Activated CD8-positive, alpha-beta memory T cell treated with anti-CD3 and anti-CD28 coated beads, Interleukin-2, amount 50 U/mL, for 24 hours (primary cell): ENCODE data around the gene STX1A.
A peak's percentile ranks its signal among the peaks of the same experiment; 100 is the strongest.
"Not testable (repeated sequence)": the region's sequence is repeated elsewhere in the genome, so short reads cannot be mapped to it uniquely, and the experiment has no call there.

ENCODE experiments used
- DNase-seq: peaks from one replicate; pipeline ENCODE4 v3.0.0-alpha.2; 2020; ENCODE audit errors: extremely low read depth

STX1A gene

DNA sequence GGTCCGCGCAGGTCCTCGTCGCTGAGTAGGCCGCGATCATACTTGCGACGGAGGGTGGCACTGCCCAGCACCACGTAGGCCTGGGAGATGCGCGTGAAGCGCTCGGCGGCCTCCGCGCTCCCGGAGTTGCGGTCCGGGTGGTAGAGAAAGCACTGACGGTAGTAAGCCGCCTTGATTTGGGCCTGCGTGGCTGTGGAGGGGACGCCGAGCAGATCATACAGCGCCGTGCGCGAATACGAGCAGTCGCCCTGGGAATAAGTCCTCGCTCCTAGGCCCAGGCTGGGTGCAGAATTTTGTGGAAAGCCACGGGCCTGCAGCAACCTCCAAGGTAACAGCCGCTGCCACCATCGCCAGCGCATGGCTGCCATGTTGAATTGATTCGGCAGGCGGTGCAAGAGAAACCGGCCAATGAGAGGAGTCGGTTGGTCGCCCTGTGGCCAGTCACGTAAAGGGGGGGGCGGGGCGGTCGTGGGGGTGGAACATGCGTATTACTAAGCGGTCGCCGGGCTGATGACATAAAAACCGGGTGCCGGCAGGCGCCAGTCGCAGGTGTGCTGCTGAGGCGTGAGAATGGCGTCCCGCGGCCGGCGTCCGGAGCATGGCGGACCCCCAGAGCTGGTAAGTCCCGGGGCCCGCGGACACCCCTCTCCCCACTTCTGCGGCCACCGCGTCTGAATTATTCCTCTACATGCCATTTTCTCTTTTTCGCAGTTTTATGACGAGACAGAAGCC, 36.2 kb downstream of the STX1A start, which contains the start of the genes BUD23 and DNAJC30:
TSS of gene BUD23 (plus strand) at position 542 of the 732 bp plus-strand sequence. CDS start at position 571, 29 bp downstream.
TSS of gene DNAJC30 (minus strand) at position 398 of the 732 bp plus-strand sequence. CDS start at position 368, 30 bp downstream.
- DNase-seq, result peak; percentile 92

DNA sequence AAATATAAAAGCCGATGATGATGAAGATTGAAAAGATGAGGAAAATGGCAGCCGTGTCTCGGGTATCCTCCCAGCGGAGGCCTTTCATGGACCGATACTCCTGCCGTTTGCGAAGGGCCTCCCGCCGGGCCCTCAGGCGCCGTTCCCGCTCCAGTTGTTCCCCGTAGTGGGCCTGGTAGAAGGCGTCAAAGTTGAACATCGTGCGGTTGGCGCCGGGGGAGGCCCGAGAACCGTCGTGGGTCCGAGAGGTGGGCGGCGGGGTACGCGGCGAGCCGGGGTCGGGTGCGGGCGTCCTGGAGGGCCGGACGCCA, 36.8 kb downstream of the STX1A start:
- no peak for DNase-seq

- no peak for DNase-seq
These were observed 38.4 kb downstream of the STX1A start for GRCh38 chr7:73681031-73681430.

DNA sequence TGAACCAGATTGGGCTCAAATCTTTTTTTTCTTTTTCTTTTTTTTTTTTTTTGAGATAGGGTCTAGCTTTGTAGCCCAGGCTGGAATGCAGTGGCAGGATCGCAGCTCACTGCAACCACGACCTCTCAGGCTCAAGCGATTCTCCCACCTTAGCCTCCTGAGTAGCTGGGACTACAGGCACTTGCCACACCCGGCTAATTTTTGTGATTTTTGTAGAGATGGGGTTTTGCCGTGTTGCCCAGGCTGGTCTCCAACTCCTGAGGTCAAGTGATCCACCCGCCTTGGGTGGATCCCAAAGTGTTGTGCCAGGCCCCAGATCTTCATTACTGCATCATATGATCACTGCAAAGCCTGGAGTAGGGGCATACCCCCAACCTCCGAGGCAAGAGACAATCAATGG, 39.0 kb downstream of the STX1A start:
- DNase-seq, result no peak

GRCh38 chr7:73679709-73680108, 39.8 kb downstream of the STX1A start:
- no peak for DNase-seq

- DNase-seq, result no peak
These were observed 40.6 kb downstream of the STX1A start for GRCh38 chr7:73678862-73679261.

DNA sequence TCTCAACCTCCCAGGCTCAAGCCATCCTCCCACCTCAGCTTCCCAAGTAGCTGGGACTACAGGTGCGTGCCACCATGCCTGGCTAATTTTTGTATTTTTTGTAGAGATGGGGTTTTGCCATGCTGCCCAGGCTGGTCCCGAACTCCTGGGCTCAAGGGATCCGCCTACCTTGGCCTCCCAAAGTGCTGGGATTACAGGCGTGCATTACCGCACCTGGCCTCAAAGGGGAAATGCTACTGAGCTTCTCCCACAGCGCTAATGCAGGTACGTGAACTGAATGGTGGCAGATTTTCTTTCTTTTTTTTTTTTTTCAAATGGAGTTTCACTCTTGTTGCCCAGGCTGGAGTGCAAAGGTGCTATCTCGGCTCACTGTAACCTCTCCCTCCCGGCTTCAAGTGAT, 43.4 kb downstream of the STX1A start:
- not testable (repeated sequence) for DNase-seq

- DNase-seq, result no peak
These were observed 44.9 kb downstream of the STX1A start for GRCh38 chr7:73674468-73675124.

DNA sequence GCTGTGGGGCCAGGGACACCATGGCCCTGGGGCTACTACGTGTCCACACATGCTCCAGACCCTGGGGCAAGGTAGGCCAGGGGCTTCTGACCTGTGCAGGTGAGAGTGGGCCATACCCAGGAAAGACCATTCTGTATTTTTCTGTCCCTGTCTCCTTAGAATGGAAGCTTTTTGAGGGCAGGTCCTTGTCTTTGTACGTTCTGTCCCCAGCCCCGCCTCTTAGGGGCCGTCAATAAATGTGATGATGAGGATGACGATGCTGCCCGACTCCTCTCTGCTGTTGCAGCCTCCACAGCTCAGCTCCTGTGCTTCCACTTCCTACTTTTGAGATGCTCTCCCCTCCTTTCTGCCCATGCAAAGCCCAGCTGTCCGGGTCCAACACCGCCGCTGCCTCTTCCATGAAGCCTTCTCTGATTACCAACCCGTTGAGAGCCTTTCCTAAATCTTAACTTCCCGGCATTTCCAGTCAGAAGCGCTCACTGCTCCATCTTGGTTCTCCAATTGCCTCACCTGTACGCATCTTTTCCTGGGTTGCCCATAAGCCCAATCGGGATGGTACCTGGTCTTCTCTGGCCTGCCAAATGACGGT, 47.5 kb downstream of the STX1A start:
- DNase-seq, result no peak

DNA sequence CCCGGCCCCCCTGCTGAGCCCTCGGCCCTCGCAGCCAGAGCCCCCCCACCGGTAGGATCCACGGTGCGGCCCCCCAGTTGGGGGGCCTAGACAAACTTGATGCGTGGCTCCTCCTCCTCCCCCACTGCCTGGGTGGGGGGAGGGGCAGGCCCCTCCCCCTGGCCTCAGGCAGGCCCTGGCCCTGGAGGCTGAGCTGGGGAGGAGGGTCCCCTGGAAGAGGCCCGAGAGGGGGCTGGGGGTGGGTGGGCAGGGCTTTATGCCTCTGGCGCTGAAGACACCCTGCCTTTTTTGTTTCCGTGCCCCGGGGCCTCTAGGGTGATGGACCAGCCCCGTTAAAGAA, 48.2 kb downstream of the STX1A start:
- no peak for DNase-seq

GRCh38 chr7:73669858-73670385, 49.5 kb downstream of the STX1A start:
- no peak for DNase-seq

DNA sequence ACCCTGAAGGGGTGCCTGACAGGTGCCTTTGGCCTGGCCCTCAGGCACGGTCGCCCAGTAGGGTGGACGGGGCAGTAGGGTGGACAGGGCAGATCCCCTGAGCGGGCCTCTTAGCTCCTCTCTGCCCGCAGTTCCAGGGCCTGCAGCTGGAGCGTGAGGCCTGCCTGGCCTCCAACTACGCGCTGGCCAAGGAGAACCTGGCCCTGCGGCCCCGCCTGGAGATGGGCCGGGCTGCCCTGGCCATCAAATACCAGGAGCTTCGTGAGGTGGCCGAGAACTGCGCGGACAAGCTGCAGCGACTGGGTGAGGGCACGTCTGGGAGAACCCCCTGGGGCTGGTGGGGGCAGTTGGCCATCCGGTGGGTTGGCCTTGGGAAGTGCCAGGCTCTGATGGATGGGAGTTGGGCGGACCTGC, 50.2 kb downstream of the STX1A start:
- no peak for DNase-seq

DNA sequence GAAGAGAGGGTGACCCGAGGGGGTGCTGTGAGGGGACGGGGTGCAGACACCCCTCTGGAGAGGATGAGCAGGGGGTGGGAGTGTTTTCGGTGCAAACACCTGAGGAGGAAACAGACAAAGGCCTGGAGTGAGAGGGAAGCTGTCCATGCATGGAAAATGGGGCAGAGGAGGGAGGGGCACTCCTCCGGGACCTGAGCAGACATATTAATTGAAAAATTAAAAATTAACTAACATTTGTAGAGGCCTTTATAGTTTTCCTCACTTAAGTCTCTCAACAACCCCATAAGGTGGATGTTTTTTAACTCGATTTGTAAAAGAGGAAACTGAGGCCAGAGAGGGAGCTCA, 50.6 kb downstream of the STX1A start:
- DNase-seq, result no peak

DNA sequence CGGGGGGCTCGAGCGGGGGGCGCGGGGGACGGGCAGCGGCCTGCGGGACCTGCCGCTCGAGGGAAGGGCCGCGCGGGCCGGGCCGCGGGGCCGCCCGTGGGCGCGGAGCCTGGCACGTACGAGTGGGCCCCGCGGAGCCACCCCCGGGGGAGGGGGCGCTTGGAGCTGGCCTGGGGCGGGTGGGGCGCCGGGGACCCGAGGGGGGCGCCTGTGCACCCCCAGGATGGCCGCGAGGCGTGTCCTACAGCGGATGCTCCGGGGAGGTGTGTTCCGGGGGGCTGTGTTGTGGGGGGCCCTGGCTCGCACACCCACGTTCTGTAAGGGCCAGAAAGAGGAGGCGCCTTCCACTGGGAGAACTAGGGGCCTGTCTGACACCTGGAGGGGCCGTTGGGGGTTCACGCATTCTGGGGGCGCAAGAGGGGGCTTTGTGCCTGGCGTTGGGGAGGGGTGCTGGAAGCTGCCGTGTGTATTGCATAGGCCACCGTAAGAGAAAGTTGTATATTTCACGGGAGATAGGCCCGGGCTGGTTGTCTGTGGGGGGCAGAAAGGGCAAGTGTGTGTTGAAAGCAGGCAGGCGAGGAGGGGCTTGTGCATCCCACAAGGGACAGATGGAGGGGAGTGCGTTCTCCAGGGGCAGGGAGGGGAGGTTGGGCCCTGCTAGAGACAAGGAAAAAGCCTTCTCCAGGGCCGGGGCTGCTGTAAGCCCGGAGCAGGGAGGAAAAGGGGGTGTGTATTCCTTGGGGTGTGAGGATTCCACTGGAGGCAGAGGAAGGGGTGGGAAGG, 51.2 kb downstream of the STX1A start:
- no peak for DNase-seq

DNA sequence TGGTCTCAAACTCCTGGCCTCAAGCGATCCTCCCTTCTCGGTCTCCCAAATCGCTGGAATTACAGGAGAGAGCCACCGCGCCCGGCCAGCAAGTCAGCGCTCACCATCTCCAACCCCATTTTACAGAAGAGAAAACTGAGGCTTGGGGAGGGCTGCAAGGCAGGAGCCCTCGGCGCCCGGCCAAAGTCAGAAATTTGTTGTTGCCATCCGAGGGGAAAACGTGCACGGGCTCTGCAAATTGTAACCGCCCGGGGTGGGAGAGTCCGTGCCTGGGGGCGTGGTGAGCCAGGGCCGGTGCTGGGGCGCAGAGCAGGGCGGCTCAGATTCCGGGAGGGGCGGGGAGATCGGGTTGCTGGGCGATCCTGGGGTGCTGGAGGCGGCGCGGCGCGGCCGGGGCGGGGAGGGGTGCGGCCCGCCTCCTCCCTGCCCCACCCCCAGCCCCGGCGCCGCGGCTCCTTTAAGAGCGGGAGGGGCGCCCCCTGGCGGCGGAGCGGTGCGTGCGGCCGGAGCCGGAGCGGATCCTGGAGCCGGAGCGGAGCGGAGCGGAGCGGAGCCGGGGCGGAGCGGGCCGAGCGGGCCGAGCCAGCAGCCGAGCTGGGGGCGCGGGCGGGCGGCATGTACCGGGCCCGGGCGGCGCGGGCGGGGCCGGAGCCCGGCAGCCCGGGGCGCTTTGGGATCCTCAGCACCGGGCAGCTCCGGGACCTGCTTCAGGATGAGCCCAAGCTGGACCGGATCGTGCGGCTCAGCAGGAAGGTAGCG, 51.9 kb downstream of the STX1A start, which contains the start of gene VPS37D:
TSS of gene VPS37D (plus strand) at position 488 of the 759 bp plus-strand sequence. CDS start at position 616, 128 bp downstream.
- peak; percentile 70 for DNase-seq

GRCh38 chr7:73663033-73663432, 56.4 kb downstream of the STX1A start:
- no peak for DNase-seq

DNA sequence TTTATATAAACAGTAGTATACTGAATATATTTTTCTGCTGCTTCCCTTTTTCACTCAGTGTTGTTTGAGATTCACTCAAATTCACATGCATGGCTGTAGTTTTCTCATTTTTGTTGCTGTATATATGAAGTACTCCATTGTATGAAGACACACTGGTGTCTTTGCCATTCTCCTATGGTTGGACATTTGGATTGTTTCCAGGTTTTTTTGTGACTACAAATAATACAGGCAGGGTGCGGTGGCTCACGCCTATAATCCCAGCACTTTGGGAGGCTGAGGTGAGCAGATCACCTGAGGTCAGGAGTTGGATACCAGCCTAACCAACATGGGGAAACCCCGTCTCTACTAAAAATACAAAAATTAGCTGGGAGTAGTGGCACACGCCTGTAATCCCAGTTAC, 58.9 kb downstream of the STX1A start:
- DNase-seq, result not testable (repeated sequence)

GRCh38 chr7:73659983-73660382, 59.5 kb downstream of the STX1A start:
- DNase-seq, result no peak

- DNase-seq, result not testable (repeated sequence)
These were observed 64.2 kb downstream of the STX1A start for GRCh38 chr7:73655309-73655708.

GRCh38 chr7:73652541-73652949, 66.9 kb downstream of the STX1A start:
- DNase-seq, result no peak

GRCh38 chr7:73650524-73650923, 68.9 kb downstream of the STX1A start:
- DNase-seq, result no peak
